Measurements from ENCODE around the gene PLVAP.

DNA sequence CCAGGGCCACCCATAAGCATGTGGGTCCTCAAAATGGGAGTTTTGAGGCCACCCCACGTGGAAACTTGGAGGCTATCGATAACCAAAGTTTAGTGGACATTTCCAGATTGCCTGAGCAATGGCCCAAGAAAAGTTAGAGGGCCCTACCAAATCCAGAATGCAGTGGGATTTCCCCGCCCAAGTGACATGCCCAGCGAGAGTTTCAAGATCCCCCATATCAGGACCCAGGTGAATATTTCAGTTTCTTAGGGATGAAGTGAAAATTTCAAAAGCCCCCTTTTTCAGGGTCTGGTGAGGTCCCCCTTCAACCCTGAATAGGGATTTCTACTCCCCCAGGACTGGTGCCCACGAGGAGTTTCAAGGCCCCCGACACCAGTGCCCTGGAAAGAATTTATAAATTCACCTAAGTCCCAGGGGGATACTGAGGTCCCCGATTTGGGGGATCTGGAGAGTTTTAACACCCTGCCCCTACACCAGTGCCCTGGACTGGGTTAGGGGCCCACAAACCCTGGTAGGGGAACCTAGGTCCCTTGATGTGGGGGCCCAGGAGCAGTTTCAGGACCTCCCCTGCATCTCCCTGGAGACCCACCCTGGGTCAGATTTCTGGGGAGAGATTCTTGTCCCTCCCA, 27.6 kb upstream of the PLVAP start:
- TF ChIP-seq LEF1 (IDR thresholded peaks at IDR 0.05; ENCODE audit: borderline replicate concordance): no peak
- no peak for TF ChIP-seq SP1 (IDR thresholded peaks at IDR 0.05)
- TF ChIP-seq L3MBTL2 (conservative IDR thresholded peaks at IDR 0.05): no peak

All from HEK293T (cell line).